Measurements from ENCODE around the gene ADCK1. TPM values are rescaled to one million over a fixed set of nuclear protein-coding genes. Genes with fewer than 3 reads are reported as not detected.

Gene ADCK1, protein sequence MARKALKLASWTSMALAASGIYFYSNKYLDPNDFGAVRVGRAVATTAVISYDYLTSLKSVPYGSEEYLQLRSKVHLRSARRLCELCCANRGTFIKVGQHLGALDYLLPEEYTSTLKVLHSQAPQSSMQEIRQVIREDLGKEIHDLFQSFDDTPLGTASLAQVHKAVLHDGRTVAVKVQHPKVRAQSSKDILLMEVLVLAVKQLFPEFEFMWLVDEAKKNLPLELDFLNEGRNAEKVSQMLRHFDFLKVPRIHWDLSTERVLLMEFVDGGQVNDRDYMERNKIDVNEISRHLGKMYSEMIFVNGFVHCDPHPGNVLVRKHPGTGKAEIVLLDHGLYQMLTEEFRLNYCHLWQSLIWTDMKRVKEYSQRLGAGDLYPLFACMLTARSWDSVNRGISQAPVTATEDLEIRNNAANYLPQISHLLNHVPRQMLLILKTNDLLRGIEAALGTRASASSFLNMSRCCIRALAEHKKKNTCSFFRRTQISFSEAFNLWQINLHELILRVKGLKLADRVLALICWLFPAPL
- 5.9 and 10.8 TPM in 2 replicates for total RNA-seq

GRCh38 chr14:77799863-77800730 is at the start of gene ADCK1:
Gene ADCK1 (plus strand): TSS chr14:77800109. CDS start chr14:77818979, 18,870 bp downstream.

DNA sequence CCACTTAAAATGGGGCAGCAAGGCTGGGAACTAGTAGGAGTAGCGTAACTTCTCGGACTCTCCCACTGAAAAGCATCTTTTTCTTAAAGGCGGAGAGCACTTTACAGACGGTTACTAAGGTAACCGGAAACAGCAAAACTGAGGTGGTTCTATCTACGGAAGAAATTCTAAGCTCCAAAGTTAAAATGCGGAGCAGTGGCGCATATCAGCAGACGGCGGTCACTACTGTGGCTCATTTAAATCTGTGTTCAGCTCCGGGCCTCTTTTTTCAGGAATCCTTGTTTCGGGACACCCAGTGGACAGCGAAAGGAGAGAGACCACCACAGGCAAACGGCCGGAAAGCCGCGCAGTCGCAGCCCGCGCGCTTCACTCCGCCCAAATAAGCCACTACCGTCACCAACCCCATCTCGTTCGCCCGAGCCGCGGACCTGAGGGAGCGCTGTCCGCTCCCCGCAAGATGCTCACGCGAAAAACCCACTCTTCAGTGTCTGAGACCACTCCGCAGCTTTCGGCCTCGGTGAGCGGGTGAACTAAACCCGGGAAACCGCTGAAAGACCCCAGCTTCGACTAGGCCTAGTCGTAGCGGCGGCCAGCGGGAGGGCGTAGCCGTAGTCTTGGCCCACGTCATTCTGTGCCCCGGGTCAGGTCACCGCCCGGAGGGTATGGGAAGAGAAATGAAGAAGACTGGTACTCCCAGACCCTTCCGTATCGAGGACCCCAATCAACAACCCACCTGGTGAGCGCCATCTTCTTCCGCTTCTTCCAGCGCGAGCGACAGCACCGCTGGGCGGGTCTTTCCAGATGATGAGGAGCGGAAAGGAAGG is 39.3 kb upstream of the ADCK1 start, which contains the start of gene SNW1:
SNW1 (minus strand) TSS at position 776 of the 824 bp plus-strand sequence; CDS start at position 747, 29 bp downstream.

Other genes starting within 250 kb of the ADCK1 start
- gene SPTLC2, start 183.5 kb upstream of the ADCK1 start, total RNA-seq, result 9.6 and 26.4 TPM in 2 replicates
- 8.0 and 14.3 TPM in 2 replicates for gene ALKBH1, start 92.1 kb upstream of the ADCK1 start, total RNA-seq
- 146 and 193 TPM in 2 replicates for gene SLIRP, start 92.0 kb upstream of the ADCK1 start, total RNA-seq
- gene SNW1, start 39.0 kb upstream of the ADCK1 start, total RNA-seq, result 43.2 and 67.9 TPM in 2 replicates

Measured in epithelial cell of alveolus of lung (primary cell).